OCI-M2 (cell line): ENCODE data around the gene EXOSC6.
"Not testable (repeated sequence)": the region's sequence is repeated elsewhere in the genome, so short reads cannot be mapped to it uniquely, and the experiment has no call there.

Experiments
- DNase-seq: peaks from one replicate; lab custom pipeline; 2025; ENCODE audit not compliant: unreplicated experiment; lab: John Stamatoyannopoulos, UW

Gene EXOSC6

DNA sequence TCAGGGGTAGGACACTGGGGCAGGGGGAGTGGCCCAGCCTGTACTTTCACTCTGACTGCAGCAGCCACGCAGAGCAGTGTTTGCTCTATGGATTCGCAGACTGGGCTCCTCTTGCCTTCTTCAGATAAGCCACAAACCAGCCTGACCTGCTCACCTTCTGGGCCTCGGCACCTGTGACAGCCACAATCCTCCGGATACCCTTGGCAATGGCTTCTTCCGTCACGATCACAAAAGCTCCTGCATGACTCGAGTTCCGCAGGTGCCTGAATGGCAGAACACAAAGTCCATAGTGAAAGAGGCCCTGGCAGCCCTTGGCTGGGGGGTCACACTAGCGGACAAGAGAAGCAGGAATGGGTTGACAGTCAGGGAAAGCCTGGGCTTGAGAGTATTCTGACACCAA is 3.8 kb upstream of the EXOSC6 start:
- DNase-seq: no peak

DNA sequence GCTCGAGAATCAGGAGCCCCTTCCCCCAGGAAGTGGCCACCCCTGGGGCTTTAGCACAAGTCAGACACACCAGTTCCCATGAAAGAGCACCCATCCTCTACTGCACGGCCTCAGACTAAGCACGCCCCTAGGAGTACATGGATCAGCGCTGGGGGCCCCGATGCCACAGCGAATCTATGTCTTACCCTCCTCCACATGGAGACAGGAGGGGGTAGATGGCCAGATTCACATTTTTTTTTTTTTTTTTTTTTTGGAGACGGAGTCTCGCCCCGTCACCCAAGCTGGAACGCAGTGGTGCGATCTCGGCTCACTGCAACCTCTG is 3.2 kb upstream of the EXOSC6 start:
- DNase-seq: no peak

DNA sequence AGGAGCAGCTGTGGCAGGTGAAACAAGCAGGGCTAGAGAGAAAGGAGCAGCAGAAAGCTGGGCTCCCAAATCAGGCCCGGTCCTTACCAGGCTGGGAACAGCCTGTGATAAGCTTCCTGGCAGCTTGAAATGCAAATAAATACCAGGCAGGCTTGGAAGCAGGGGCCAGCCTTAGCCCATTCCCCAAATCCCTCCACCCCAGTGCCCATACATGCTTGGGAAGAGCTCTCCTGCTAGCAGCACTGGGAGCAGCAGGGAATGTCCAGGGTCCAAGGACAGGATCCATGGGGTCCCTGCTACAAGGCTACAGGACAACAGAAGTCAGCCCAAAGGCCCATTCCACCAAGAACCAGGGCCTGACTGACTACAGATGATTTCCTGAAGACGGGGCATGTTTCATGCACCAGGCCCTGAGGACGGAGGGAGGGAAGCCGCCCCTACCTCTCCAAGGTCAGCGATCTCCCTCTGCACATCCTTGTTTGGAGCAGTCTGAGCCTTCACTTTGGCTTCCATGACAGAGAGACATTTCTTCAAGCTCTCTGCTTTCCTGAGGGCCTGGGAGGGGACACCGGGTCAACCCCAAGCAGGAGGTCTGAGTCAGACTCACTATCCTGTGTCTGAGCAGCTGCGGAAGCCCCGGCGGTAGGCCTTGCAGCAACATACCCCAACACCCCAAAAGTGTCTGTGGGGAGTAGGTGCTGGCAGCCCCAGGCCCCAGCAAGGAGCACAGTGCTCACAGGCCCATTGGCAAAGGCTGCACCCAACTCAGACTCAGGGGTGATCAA is 2.6 kb upstream of the EXOSC6 start:
- DNase-seq: no peak

DNA sequence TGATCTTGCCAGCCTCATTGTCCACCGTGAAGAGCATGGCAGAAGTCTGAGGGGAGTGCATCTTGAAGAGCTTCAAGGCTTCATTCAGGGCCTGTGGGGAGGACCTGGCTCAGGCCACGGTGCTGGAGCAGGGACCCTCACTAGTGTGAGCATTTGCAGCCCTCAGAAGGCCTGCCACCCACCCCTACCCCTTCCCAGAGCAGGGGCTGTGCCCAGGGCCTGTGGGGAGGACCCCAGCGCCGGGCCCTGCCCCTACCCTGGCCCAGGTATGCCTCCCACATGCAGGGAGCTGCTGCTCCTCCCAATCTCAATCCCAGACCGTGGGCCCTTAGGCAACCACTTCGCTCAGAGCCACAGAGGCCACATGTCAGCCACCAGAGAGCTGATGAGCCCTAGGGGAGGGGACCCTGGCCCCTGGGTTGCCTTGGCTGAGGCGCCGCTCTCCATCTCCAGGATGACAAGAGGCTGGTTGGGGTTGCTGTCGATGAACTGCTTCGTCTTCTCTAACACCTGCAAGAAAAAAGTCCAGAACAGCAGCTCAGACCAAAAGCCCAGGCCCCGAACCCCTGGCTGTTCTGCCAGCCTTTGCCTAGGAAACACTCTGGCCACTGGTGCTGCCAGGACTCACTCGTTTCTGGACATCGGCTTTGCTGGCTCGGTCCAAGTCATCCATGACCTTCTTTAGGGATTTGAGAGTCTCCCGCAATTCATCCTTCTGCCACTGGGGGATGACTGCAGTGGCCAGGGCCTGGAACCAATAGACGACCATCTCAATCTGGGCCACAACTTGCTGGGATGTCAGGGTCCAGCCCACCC is 1.8 kb upstream of the EXOSC6 start:
- DNase-seq: no peak

DNA sequence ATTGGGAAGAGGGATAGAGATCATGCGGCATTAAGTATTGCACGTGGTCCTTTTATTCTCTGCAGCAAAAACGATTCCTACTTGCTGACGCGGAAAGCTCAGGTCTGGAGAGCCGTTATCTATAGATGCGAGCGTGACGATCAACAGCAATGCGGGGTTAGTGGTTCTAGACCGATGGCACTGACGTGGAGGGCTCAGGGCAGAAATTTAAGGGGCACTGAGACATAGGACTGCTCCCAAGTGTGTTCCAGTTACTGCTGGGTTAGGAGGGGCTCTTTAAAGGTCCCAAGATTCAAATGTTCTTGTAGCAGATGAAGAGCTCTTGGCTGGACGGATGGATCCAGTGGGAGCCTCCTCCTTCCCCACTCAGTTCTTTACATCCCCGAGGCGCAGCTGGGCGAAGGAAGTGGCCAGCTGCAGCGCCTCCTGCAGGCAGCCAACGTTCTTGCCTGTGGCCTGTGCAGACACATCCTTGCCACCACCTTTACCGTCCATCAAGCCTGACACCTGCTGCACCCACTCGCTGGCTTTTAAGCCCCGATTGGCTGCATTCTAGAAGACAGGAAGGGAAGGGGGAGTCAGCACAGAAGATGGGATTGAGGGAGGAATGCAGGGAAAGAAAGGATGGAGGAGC is 732 bp upstream of the EXOSC6 start:
- DNase-seq: no peak

DNA sequence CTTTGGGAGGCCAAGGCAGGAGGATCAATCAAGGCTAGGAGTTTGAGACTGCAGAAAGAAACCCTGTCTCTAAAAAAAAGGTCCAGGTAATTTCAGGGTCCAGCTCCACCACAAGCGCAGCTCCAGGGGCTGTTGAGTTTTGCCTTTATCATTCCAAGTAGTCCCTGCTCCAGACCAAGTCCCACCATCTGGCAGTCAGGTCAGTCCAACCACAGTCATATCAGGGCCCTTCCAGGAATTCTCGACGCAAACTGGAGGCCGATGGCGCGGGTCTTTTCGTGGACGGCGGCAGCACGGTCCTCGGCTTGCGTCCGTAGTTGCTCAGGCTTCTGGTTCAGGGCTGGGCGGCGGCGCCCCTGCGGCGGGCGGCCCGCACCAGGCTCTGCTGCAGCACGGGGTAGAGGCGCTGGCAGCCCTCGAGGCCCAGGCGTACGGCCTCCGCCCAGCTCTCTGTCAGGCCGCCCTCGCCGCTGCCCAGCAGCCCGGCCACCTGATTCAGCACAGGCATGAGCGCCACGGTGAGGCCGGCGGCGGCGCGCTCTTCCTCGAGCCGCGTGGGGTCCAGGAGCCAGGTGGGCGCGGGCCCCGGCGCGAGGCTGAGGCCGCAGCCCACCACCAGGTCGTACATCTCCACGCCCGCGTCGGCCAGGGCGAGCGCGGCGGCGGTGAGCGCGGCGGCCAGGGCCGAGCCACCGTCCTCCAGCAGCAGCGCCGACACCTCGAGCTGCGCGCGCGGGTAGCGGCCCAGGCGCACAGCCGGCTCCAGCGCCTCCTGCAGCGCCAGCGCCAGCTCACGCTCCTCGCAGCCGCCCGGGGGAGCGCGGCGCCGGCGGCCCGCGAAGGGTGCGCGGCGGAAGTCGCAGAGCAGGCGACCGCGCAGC is 752 bp downstream of the EXOSC6 start:
- DNase-seq: no peak

DNA sequence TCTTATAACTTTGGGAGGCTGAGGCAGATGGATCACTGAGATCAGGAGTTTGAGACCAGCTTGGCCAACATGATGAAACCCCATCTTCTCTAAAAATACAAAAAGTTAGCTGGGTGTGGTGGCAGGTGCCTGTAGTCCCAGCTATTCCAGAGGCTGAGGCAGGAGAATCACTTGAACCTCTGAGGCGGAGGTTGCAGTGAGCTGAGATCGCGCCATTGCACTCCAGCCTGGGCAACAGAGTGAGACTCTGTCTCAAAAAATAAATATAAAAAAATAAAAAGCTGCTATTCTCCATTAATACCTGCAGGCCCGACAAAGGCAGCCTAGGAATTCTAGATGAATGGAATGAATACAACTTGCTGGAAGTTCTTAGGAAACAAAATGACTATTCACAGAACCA is 2.0 kb downstream of the EXOSC6 start:
- not testable (repeated sequence) for DNase-seq

DNA sequence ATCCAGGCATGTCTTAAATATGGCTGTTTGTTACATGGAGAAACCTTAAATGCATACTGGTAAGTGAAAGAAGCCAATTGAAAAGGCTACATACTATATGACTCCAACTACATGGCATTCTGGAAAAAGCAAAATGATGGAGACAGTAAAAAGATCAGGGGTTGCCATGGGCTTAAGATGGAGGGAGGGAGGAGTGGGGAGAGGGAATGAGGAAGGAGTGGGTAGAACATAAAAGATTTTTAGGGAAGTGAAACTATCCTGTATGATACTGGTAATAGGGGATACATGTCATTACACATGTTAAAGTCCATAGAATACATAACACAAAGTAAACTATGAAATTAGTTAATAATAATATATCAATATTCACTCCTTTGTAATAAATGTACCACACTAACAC is 13.0 kb downstream of the EXOSC6 start:
- DNase-seq: not testable (repeated sequence)

DNA sequence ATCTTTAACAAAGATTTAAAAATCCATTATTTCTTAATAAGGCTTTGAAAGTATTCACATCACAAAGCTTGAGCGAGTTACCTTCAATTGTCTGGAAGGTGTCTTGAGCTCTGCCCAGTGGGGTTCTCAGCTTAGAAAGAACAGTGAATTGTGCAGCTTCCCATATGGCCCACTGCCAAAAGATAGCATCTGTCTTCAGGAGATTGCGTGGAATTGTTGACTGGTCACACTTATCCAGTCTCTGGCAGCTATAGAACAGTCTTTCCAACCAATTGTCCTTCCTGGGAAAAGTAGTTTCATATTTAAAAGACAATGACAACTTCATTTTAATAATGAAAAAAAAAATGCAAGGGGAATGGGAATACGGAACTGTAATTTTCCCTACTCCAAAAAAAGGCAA is 19.9 kb downstream of the EXOSC6 start:
- DNase-seq: not testable (repeated sequence)

DNA sequence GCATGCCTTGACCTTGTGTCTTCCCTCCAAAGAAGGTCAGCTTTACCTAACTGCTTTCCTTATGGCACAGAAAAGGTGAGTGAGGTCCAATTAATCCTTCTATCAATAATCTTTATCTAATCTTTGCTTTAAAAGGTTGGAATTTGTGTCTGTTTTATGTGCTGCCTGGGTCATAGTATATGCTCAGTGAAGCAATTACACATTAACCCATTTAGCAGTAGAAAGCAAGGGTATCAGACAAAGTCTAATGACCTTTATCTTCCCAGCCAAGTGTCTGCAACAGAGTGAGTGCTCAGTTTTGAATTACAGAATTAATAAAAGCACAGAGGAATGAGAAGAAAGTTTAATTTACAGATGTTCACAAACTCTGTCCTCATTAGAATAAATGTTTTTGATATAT is 25.7 kb downstream of the EXOSC6 start:
- DNase-seq: not testable (repeated sequence)

DNA sequence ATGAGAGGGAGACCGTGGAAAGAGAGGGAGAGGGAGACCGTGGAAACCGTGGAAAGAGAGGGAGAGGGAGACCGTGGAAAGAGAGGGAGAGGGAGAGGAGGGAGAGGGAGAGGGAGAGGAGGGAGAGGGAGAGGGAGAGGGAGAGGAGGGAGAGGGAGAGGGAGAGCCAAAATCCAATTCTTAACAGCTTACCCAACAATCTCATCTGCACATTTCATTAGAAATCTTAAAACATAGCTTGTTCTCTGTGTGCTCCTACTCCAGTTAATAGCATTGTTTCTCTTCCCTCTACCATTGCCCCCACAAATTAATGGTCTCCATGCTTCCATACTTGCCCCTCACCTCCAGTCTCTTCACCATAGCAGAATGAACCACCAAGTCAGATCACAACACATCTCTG is 26.3 kb downstream of the EXOSC6 start:
- DNase-seq: not testable (repeated sequence)

DNA sequence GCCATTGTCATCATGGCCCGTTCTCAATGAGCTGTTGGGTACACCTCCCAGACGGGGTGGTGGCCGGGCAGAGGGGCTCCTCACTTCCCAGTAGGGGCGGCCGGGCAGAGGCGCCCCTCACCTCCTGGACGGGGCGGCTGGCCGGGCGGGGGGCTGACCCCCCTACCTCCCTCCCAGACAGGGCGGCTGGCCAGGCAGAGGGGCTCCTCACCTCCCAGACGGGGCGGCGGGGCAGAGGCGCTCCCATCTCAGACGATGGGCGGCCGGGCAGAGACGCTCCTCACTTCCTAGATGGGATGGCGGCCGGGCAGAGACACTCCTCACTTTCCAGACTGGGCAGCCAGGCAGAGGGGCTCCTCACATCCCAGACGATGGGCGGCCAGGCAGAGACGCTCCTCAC is 27.1 kb downstream of the EXOSC6 start:
- DNase-seq: not testable (repeated sequence)

DNA sequence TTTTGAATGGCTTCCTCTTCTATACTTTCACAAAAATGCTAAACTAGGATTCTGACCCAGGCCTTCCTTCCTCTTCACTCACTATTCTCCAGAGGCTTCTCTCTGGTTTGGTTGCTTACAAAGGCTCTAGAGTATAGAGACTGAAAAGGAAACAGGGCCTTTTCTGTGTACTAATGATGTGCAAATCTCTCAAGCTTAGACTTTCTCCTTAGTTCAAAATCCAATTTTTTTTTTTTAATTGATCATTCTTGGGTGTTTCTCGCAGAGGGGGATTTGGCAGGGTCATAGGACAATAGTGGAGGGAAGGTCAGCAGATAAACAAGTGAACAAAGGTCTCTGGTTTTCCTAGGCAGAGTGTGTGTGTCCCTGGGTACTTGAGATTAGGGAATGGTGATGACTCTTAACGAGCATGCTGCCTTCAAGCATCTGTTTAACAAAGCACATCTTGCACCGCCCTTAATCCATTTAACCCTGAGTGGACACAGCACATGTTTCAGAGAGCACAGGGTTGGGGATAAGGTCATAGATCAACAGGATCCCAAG is 27.7 kb downstream of the EXOSC6 start:
- DNase-seq: not testable (repeated sequence)

DNA sequence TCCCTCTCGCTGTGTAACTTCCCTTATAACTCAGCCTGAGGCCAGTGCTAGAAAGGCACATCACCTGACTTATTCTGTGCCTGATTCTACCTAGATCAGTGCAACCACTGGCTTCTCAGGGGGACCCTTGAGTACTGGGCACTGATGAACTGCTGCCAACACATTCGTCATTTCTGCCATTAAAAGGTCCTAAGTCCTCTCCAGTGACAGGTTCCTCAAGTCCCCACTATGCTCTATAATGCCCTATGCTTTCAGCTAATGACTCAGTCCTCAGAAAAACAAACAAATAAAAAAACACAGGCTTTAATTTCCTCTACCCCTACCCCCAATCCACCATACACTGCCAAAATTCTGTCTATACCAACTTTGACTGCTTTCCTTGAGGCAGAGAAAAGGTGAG is 28.5 kb downstream of the EXOSC6 start:
- DNase-seq: not testable (repeated sequence)

DNA sequence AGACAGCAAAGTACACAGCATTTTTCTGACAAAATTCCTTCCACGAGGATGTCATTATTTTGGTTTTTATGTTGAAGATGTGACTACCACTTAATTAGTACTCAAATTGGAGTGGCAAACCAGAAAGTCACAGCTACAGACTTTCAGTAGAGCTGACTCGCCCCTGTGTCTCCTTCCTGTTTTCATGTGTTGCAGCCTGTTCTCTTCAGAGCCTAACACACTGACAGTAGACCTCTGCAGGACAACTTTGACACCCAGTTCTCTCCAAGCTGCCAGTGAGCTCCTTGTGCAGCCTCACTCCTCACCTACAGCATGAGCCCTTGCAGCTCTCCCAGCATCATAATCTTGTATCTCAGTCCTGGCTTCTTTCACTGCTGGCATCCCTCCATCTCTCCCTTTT is 29.2 kb downstream of the EXOSC6 start:
- DNase-seq: not testable (repeated sequence)

DNA sequence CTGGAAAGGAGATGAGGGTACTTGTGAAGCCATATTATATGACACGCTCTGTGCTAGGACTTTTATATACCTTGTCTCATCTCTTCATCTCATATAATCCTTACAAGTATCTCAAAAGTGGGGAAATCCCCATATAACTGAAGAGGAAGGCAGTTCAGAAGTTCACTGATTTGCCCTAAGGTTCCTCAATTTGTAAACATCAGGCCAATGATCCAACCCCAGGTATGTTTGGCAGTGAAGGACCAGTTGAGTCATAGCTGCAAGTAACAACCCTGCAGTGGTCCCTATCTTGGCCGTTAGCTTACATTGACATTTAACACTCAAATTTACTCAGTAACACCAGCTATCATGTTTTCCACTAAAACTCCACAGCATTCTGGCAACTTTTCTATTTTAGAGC is 33.2 kb downstream of the EXOSC6 start:
- DNase-seq: not testable (repeated sequence)

DNA sequence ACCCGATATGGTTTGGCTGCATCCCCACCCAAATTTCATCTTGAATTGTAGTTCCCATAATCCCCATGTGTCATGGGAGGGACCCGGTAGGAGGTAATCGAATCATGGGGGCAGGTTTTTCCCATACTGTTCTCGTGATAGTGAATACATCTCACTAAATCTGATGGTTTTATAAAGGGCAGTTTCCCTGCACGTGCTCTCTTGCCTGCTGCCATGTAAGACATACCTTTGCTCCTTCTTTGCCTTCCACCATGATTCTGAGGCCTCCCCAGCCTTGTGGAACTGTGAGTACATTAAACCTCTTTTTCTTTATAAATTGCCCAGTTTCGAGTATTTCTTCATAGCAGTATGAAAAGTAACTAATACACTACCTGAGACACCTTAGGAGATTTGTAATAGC is 45.4 kb downstream of the EXOSC6 start:
- DNase-seq: not testable (repeated sequence)

DNA sequence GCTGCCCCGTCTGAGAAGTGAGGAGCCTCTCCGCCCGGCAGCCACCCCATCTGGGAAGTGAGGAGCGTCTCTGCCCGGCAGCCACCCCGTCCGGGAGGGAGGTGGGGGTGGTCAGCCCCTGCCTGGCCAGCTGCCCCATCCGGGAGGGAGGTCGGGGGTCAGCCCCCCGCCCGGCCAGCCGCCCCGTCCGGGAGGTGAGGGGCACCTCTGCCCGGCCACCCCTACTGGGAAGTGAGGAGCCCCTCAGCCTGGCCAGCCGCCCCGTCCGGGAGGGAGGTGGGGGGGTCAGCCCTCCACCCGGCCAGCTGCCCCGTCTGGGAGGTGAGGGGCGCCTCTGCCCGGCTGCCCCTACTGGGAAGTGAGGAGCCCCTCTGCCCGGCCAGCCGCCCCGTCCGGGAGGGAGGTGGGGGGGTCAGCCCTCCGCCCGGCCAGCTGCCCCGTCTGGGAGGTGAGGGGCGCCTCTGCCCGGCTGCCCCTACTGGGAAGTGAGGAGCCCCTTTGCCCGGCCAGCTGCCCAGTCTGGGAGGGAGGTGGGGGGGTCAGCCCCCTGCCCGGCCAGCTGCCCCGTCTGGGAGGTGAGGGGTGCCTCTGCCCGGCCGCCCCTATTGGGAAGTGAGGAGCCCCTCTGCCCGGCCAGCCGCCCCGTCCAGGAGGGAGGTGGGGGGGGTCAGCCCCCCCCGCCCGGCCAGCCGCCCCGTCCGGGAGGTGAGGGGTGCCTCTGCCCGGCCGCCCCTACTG is 46.9 kb downstream of the EXOSC6 start:
- DNase-seq: not testable (repeated sequence)

DNA sequence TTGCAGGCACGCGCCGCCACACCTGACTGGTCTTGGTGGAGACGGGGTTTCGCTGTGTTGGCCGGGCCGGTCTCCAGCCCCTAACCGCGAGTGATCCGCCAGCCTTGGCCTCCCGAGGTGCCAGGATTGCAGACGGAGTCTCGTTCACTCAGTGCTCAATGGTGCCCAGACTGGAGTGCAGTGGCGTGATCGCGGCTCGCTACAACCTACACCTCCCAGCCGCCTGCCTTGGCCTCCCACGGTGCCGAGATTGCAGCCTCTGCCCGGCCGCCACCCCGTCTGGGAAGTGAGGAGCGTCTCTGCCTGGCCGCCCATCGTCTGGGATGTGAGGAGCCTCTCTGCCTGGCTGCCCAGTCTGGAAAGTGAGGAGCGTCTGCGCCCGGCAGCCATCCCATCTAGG is 47.7 kb downstream of the EXOSC6 start:
- DNase-seq: not testable (repeated sequence)

DNA sequence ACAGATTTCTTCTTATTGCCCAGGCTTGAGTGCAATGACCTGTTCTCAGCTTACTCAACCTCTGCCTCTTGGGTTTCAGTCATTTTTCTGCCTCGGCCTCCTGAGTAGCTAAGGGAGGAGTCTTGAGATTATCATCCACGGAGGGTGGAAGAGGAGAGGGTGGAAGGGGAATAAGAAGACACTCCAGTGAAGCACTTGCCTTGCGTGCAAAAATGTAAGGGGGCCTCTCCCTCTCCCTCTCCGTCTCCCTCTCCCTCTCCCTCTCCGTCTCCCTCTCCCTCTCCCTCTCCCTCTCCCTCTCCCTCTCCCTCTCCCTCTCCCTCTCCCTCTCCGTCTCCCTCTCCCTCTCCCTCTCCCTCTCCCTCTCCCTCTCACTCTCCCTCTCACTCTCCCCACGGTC is 48.2 kb downstream of the EXOSC6 start:
- DNase-seq: not testable (repeated sequence)
